Liver (tissue), 9 donors: ENCODE data around the gene CAVIN4. TPM values are rescaled to one million over a fixed set of nuclear protein-coding genes. Genes with fewer than 3 reads are reported as not detected.

Source experiments
- DNase-seq: peaks from one replicate; pipeline ENCODE4 v3.0.0-alpha.2; 2017; ENCODE audit warnings: low spot score
- H3K27ac ChIP-seq, 2 donors: one replicate each; pipeline ENCODE4 v1.7.0; 2013; ENCODE audit warnings: inconsistent platforms in 2 of 2, low read length in 2 of 2, control low read depth in 1 of 2, low read depth in 1 of 2, mild to moderate bottlenecking in 1 of 2
- H3K27me3 ChIP-seq, 4 donors: one replicate each; pipeline versions ENCODE4 v1.6.1 to v1.7.0; 2013; ENCODE audit warnings: low read length in 3 of 4, inconsistent platforms in 1 of 4, mild to moderate bottlenecking in 1 of 4, moderate library complexity in 1 of 4; ENCODE audit not compliant: control insufficient read depth in 4 of 4, insufficient read depth in 4 of 4
- H3K36me3 ChIP-seq, 4 donors: one replicate each; pipeline versions ENCODE4 v1.6.1 to v1.7.0; 2013; ENCODE audit warnings: low read length in 3 of 4, mild to moderate bottlenecking in 3 of 4, low read depth in 1 of 4, moderate library complexity in 1 of 4; ENCODE audit not compliant: control insufficient read depth in 4 of 4, insufficient read depth in 3 of 4
- H3K4me1 ChIP-seq, 4 donors: one replicate each; pipeline versions ENCODE4 v1.6.1 to v1.7.0; 2013; ENCODE audit warnings: low read length in 3 of 4, mild to moderate bottlenecking in 3 of 4, moderate library complexity in 1 of 4; ENCODE audit not compliant: control insufficient read depth in 4 of 4, insufficient read depth in 4 of 4
- H3K4me3 ChIP-seq, 3 donors: one replicate each; pipeline versions ENCODE4 v1.6.1 to v1.7.0; 2013; ENCODE audit warnings: low read length in 3 of 3, control low read depth in 1 of 3, low read depth in 1 of 3, mild to moderate bottlenecking in 1 of 3
- H3K9ac ChIP-seq, 2 donors: one replicate each; pipeline ENCODE4 v1.7.0; 2013; ENCODE audit warnings: low read length in 2 of 2, mild to moderate bottlenecking in 2 of 2, moderate library complexity in 2 of 2, control low read depth in 1 of 2, low read depth in 1 of 2
- H3K9me3 ChIP-seq, 4 donors: one replicate each; pipeline versions ENCODE4 v1.6.1 to v1.7.0; 2013; ENCODE audit warnings: low read length in 3 of 4; ENCODE audit not compliant: control insufficient read depth in 4 of 4
- ATF3 ChIP-seq: IDR thresholded peaks from 2 replicates; pipeline ENCODE4 v1.6.1; 2016; ENCODE audit warnings: antibody characterized with exemption
- EGR1 ChIP-seq, 2 donors: IDR thresholded peaks; 2 replicates each; pipeline ENCODE4 v1.6.1; 2016 to 2018; ENCODE audit warnings: antibody characterized with exemption in 2 of 2, low read depth in 2 of 2
- FOXA1 ChIP-seq: IDR thresholded peaks from 2 replicates; pipeline ENCODE4 v1.6.1; 2016; ENCODE audit warnings: antibody characterized with exemption
- FOXA2 ChIP-seq: IDR thresholded peaks from 2 replicates; pipeline ENCODE4 v1.6.1; 2016; ENCODE audit warnings: antibody characterized with exemption
- GABPA ChIP-seq, 2 donors: IDR thresholded peaks in 1 of 2; conservative IDR thresholded peaks in 1 of 2; 2 replicates each; pipeline ENCODE4 v1.6.1; 2016; ENCODE audit warnings: antibody characterized with exemption in 2 of 2, mild to moderate bottlenecking in 1 of 2, moderate library complexity in 1 of 2
- HNF4A ChIP-seq, 2 donors: conservative IDR thresholded peaks; 2 replicates each; pipeline ENCODE4 v1.6.1; 2016; ENCODE audit warnings: antibody characterized with exemption in 2 of 2, mild to moderate bottlenecking in 2 of 2
- HNF4G ChIP-seq: IDR thresholded peaks from 2 replicates; pipeline ENCODE4 v1.6.1; 2016; ENCODE audit warnings: antibody characterized with exemption
- JUND ChIP-seq, 2 donors: IDR thresholded peaks; 2 replicates each; pipeline ENCODE4 v1.6.1; 2016; ENCODE audit warnings: antibody characterized with exemption in 2 of 2
- NR2F2 ChIP-seq: IDR thresholded peaks from 2 replicates; pipeline ENCODE4 v1.6.1; 2016; ENCODE audit warnings: antibody characterized with exemption
- RAD21 ChIP-seq, 2 donors: IDR thresholded peaks; 2 replicates each; pipeline ENCODE4 v1.6.1; 2016; ENCODE audit warnings: antibody characterized with exemption in 2 of 2, mild to moderate bottlenecking in 2 of 2
- SP1 ChIP-seq: IDR thresholded peaks from 2 replicates; pipeline ENCODE4 v1.6.1; 2018; ENCODE audit warnings: antibody characterized with exemption, mild to moderate bottlenecking
- TAF1 ChIP-seq: conservative IDR thresholded peaks from 2 replicates; pipeline ENCODE4 v1.6.1; 2016; ENCODE audit warnings: antibody characterized with exemption, mild to moderate bottlenecking
- YY1 ChIP-seq: IDR thresholded peaks from 2 replicates; pipeline ENCODE4 v1.6.1; 2016; ENCODE audit warnings: antibody characterized with exemption, mild to moderate bottlenecking
- WGBS: extraction: QIAGEN DNeasy Blood & Tissue Kit; methylation state at CpG from one replicate; pipeline ENCODE4 v1.1.7; 2013; 5-methylcytosine and 5-hydroxymethylcytosine counted together
- polyA plus RNA-seq, 2 donors: library from polyadenylated mRNA; stranded (reverse) in 1 of 2; unstranded in 1 of 2; fragments of 200-250 nt in 1 of 2; fragments of >200 nt in 1 of 2; fragmentation: Nextera tagmentation in 1 of 2; extraction: Ambion mirVana in 1 of 2; gene quantifications; one replicate each; pipeline versions ENCODE4 v1.2.1 to v1.2.3, GENCODE V29; 2013 to 2015
- total RNA-seq, 2 donors: library from RNA; depleted of rRNA; stranded (reverse); fragments of >200 nt; gene quantifications; one replicate each; pipeline ENCODE4 v1.2.3, GENCODE V29; 2014
- TF ChIP-seq, protein P1 (sequence below): fragments of 150-350 bp; IDR thresholded peaks from 2 replicates; pipeline ENCODE4 v1.5.1; 2017; ENCODE audit warnings: improper control_type of control experiment, low read depth, low read length; ENCODE audit not compliant: missing input control
- TF ChIP-seq, protein P2 (sequence below): IDR thresholded peaks from 2 replicates; pipeline ENCODE4 v1.6.1; 2016; ENCODE audit warnings: antibody characterized with exemption
- TF ChIP-seq, protein P3 (sequence below): IDR thresholded peaks from 2 replicates; pipeline ENCODE4 v1.6.1; 2016; ENCODE audit warnings: antibody characterized with exemption
- TF ChIP-seq, protein P4 (sequence below): IDR thresholded peaks from 2 replicates; pipeline ENCODE4 v1.6.1; 2016; ENCODE audit warnings: antibody characterized with exemption, mild to moderate bottlenecking
- donor health status: healthy.
- donor health status: healthy.
- donor health status: healthy.
- donor health status: healthy.
- donor health status: healthy.

Gene CAVIN4
- total and polyA plus RNA-seq, 4 donors: 0.05 to 0.08 (median 0.06) TPM

DNA sequence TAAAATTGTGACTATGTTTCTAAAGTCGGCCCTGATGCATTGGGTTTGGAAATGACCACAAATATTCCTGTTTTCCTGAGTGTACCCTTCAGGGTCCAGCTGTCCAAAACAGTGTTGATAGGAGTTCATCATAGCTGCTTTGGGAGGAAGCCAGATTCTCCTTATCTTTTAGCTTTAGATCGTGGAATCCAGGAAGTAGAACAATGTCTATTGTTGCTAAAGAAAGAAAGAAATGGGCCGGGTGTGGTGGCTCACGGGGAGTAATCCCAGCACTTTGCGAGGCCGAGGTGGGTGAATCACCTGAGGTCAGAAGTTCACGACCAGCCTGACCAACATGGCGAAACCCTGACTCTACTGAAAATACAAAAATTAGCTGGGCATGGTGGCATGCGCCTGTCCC is 9.5 kb downstream of the CAVIN4 start:
- WGBS: 69% methylated on average over 9 of the region's 9 CpGs
- no peaks in the 10 kb centered on the region for H3K9me3 ChIP-seq
- DNase-seq: no peak
- H3K36me3 ChIP-seq: no peaks in the 10 kb centered on the region
- H3K4me1 ChIP-seq: no peaks in the 10 kb centered on the region
- no peaks in the 10 kb centered on the region for H3K27me3 ChIP-seq
- H3K9ac ChIP-seq: no peak overlapping the region
- TF ChIP-seq FOXA2 (no peak), RAD21 (IDR thresholded peaks at IDR 0.05) (no peak), SP1 (no peak), NR2F2 (no peak), GABPA (IDR thresholded peaks at IDR 0.05 in 1 of 2, conservative IDR thresholded peaks at IDR 0.05 in 1 of 2) (no peak)
- TF ChIP-seq, protein P1, sequence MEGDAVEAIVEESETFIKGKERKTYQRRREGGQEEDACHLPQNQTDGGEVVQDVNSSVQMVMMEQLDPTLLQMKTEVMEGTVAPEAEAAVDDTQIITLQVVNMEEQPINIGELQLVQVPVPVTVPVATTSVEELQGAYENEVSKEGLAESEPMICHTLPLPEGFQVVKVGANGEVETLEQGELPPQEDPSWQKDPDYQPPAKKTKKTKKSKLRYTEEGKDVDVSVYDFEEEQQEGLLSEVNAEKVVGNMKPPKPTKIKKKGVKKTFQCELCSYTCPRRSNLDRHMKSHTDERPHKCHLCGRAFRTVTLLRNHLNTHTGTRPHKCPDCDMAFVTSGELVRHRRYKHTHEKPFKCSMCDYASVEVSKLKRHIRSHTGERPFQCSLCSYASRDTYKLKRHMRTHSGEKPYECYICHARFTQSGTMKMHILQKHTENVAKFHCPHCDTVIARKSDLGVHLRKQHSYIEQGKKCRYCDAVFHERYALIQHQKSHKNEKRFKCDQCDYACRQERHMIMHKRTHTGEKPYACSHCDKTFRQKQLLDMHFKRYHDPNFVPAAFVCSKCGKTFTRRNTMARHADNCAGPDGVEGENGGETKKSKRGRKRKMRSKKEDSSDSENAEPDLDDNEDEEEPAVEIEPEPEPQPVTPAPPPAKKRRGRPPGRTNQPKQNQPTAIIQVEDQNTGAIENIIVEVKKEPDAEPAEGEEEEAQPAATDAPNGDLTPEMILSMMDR: no peak
- no peak overlapping the region for H3K27ac ChIP-seq
- no peak overlapping the region for H3K4me3 ChIP-seq

DNA sequence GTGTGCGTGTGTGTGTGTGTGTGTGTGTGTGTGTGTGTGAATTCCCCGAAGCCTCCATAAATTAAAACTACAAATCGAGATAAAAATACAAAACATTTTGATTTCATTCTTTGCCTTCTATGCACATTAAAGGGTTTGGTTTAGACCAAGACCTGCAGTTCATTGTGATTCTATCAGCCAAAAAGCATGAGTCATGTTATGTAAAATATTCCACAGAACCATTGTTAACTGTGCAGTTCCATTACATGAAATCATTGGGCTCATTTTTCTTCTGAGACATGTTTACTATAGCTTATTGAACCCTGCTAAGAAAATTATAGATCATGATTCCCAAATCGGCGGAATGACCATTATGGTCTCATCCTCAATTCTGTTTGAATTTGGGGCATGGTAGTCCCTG is 11.7 kb downstream of the CAVIN4 start:
- no peak for DNase-seq
- Histone ChIP-seq H3K36me3 (no peaks in the 10 kb centered on the region), H3K4me1 (no peaks in the 10 kb centered on the region), H3K27ac (no peak overlapping the region), H3K9ac (no peak overlapping the region), H3K9me3 (no peaks in the 10 kb centered on the region), H3K27me3 (no peaks in the 10 kb centered on the region), H3K4me3 (no peak overlapping the region)
- WGBS: 85% methylated on average over 5 of the region's 5 CpGs
- TF ChIP-seq FOXA1: no peak
- no peak for TF ChIP-seq JUND (IDR thresholded peaks at IDR 0.05)
- TF ChIP-seq HNF4A (conservative IDR thresholded peaks at IDR 0.05): no peak
- TF ChIP-seq TAF1: no peak

DNA sequence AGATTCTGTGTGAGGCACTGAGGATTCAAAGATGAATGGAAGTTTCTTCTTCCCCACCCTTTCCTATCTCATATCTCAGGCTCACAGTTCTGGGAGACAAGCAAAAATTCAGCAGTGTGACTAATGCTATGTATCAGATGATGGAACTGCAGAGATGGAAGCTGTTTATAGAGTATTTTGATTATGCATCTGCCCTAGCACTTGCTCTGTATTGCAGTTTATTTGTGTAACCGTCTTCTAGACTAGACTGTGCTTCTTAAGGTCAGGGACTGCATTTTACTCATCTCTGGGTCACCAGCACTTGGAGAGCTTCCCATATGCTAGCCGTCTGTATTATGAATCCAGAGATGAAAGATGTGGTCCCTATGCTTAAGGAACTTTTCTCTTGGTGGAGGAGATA is 12.6 kb downstream of the CAVIN4 start:
- Histone ChIP-seq H3K27ac (no peak overlapping the region), H3K36me3 (no peaks in the 10 kb centered on the region), H3K27me3 (no peaks in the 10 kb centered on the region), H3K9me3 (no peaks in the 10 kb centered on the region), H3K4me3 (no peak overlapping the region), H3K9ac (no peak overlapping the region), H3K4me1 (no peaks in the 10 kb centered on the region)
- TF ChIP-seq SP1: no peak
- TF ChIP-seq, protein P1: no peak
- TF ChIP-seq HNF4A (conservative IDR thresholded peaks at IDR 0.05): no peak
- TF ChIP-seq RAD21 (IDR thresholded peaks at IDR 0.05): no peak
- TF ChIP-seq NR2F2: no peak
- TF ChIP-seq FOXA2: no peak
- no peak for TF ChIP-seq ATF3
- TF ChIP-seq TAF1: no peak
- TF ChIP-seq, protein P2, sequence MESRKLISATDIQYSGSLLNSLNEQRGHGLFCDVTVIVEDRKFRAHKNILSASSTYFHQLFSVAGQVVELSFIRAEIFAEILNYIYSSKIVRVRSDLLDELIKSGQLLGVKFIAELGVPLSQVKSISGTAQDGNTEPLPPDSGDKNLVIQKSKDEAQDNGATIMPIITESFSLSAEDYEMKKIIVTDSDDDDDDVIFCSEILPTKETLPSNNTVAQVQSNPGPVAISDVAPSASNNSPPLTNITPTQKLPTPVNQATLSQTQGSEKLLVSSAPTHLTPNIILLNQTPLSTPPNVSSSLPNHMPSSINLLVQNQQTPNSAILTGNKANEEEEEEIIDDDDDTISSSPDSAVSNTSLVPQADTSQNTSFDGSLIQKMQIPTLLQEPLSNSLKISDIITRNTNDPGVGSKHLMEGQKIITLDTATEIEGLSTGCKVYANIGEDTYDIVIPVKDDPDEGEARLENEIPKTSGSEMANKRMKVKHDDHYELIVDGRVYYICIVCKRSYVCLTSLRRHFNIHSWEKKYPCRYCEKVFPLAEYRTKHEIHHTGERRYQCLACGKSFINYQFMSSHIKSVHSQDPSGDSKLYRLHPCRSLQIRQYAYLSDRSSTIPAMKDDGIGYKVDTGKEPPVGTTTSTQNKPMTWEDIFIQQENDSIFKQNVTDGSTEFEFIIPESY: no peak
- TF ChIP-seq JUND (IDR thresholded peaks at IDR 0.05): no peak
- no peak for TF ChIP-seq YY1
- TF ChIP-seq GABPA (IDR thresholded peaks at IDR 0.05 in 1 of 2, conservative IDR thresholded peaks at IDR 0.05 in 1 of 2): no peak
- TF ChIP-seq, protein P3, sequence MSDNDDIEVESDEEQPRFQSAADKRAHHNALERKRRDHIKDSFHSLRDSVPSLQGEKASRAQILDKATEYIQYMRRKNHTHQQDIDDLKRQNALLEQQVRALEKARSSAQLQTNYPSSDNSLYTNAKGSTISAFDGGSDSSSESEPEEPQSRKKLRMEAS: no peak
- TF ChIP-seq HNF4G: no peak
- TF ChIP-seq, protein P4, sequence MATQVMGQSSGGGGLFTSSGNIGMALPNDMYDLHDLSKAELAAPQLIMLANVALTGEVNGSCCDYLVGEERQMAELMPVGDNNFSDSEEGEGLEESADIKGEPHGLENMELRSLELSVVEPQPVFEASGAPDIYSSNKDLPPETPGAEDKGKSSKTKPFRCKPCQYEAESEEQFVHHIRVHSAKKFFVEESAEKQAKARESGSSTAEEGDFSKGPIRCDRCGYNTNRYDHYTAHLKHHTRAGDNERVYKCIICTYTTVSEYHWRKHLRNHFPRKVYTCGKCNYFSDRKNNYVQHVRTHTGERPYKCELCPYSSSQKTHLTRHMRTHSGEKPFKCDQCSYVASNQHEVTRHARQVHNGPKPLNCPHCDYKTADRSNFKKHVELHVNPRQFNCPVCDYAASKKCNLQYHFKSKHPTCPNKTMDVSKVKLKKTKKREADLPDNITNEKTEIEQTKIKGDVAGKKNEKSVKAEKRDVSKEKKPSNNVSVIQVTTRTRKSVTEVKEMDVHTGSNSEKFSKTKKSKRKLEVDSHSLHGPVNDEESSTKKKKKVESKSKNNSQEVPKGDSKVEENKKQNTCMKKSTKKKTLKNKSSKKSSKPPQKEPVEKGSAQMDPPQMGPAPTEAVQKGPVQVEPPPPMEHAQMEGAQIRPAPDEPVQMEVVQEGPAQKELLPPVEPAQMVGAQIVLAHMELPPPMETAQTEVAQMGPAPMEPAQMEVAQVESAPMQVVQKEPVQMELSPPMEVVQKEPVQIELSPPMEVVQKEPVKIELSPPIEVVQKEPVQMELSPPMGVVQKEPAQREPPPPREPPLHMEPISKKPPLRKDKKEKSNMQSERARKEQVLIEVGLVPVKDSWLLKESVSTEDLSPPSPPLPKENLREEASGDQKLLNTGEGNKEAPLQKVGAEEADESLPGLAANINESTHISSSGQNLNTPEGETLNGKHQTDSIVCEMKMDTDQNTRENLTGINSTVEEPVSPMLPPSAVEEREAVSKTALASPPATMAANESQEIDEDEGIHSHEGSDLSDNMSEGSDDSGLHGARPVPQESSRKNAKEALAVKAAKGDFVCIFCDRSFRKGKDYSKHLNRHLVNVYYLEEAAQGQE: no peak
- TF ChIP-seq EGR1 (IDR thresholded peaks at IDR 0.05; ENCODE audit: low read depth in 2 of 2): no peak
- WGBS: 77% methylated on average over 2 of the region's 2 CpGs
- DNase-seq: no peak
